Glutamatergic neuron (in vitro differentiated cells): Measurements from ENCODE around the gene CD83. TPM values are rescaled to one million over a fixed set of nuclear protein-coding genes. Genes with fewer than 3 reads are reported as not detected.

Source experiments
- DNase-seq: peaks from one replicate; pipeline ENCODE4 v3.0.0; 2022
- H3K27ac Mint-ChIP-seq: one replicate; pipeline ENCODE4 v1.8.0; 2020; ENCODE audit warnings: mild to moderate bottlenecking, mixed read lengths, inconsistent platforms; ENCODE audit not compliant: unreplicated experiment
- H3K27me3 Mint-ChIP-seq: one replicate; pipeline ENCODE4 v1.8.0; 2020; ENCODE audit warnings: mild to moderate bottlenecking, moderate library complexity, mixed read lengths, inconsistent platforms; ENCODE audit not compliant: unreplicated experiment
- H3K36me3 Mint-ChIP-seq: one replicate; pipeline ENCODE4 v1.8.0; 2020; ENCODE audit warnings: mild to moderate bottlenecking, mixed read lengths, inconsistent platforms; ENCODE audit not compliant: unreplicated experiment
- H3K4me1 Mint-ChIP-seq: one replicate; pipeline ENCODE4 v1.8.0; 2020; ENCODE audit warnings: mild to moderate bottlenecking, low read depth, mixed read lengths, inconsistent platforms; ENCODE audit not compliant: unreplicated experiment
- H3K4me3 Mint-ChIP-seq: one replicate; pipeline ENCODE4 v1.8.0; 2020; ENCODE audit warnings: mild to moderate bottlenecking, mixed read lengths, inconsistent platforms; ENCODE audit not compliant: unreplicated experiment
- H3K9me3 Mint-ChIP-seq: one replicate; pipeline ENCODE4 v1.8.0; 2020; ENCODE audit warnings: mild to moderate bottlenecking, moderate library complexity, mixed read lengths, inconsistent platforms; ENCODE audit not compliant: unreplicated experiment
- CTCF ChIP-seq: fragments of 200-600 bp; sonication (generic); IDR thresholded peaks from one replicate; pipeline ENCODE4 v1.5.0; 2021; ENCODE audit not compliant: partially characterized antibody, unreplicated experiment
- total RNA-seq: library from RNA; stranded (reverse); fragmentation: NEBNext Ultra II Directional; extraction: Animal tissue kit (Norgen Biotek cat#: 25700); gene quantifications from one replicate; pipeline ENCODE4 v1.2.1, GENCODE V29; 2021; ENCODE audit not compliant: unreplicated experiment

Gene CD83
- total RNA-seq, 1 donor from 2014 or later: 0.34 TPM

- H3K9me3 Mint-ChIP-seq: no peaks in the 10 kb centered on the region
Measured at GRCh38 chr6:14081126-14081525, 36.4 kb upstream of the CD83 start.

GRCh38 chr6:14082771-14083170, 34.8 kb upstream of the CD83 start:
- H3K4me3 Mint-ChIP-seq: no peak overlapping the region
- no peak overlapping the region for H3K27ac Mint-ChIP-seq
- H3K27me3 Mint-ChIP-seq: peaks cover 2% of the 10 kb centered on the region
- H3K9me3 Mint-ChIP-seq: no peaks in the 10 kb centered on the region
- no peak for TF ChIP-seq CTCF
- H3K4me1 Mint-ChIP-seq: peaks cover 5% of the 10 kb centered on the region
- DNase-seq: no peak
- H3K36me3 Mint-ChIP-seq: no peaks in the 10 kb centered on the region

More at GRCh38 chr6:14081126-14081525, 36.4 kb upstream of the CD83 start:
- H3K27ac Mint-ChIP-seq: no peak overlapping the region
- no peak overlapping the region for H3K4me3 Mint-ChIP-seq
- H3K27me3 Mint-ChIP-seq: peaks cover 2% of the 10 kb centered on the region
- no peak for DNase-seq
- H3K4me1 Mint-ChIP-seq: peaks cover 5% of the 10 kb centered on the region
- TF ChIP-seq CTCF: no peak
- H3K36me3 Mint-ChIP-seq: no peaks in the 10 kb centered on the region

GRCh38 chr6:14083262-14083661, 34.3 kb upstream of the CD83 start:
- Mint-ChIP-seq H3K36me3 (no peaks in the 10 kb centered on the region), H3K4me3 (no peak overlapping the region), H3K27ac (no peak overlapping the region), H3K4me1 (peaks cover 5% of the 10 kb centered on the region), H3K9me3 (no peaks in the 10 kb centered on the region), H3K27me3 (peaks cover 2% of the 10 kb centered on the region)
- no peak for DNase-seq
- TF ChIP-seq CTCF: no peak

- Mint-ChIP-seq H3K27me3 (no peaks in the 10 kb centered on the region), H3K4me3 (no peak overlapping the region), H3K9me3 (no peaks in the 10 kb centered on the region), H3K27ac (no peak overlapping the region), H3K4me1 (peaks cover 5% of the 10 kb centered on the region), H3K36me3 (no peaks in the 10 kb centered on the region)
- DNase-seq: no peak
- no peak for TF ChIP-seq CTCF
Measured at GRCh38 chr6:14083751-14084150, 33.8 kb upstream of the CD83 start.

- DNase-seq: no peak
- no peaks in the 10 kb centered on the region for H3K9me3 Mint-ChIP-seq
- H3K4me3 Mint-ChIP-seq: no peak overlapping the region
- H3K27me3 Mint-ChIP-seq: no peaks in the 10 kb centered on the region
- peaks cover 5% of the 10 kb centered on the region for H3K4me1 Mint-ChIP-seq
- no peak for TF ChIP-seq CTCF
- no peak overlapping the region for H3K27ac Mint-ChIP-seq
- no peaks in the 10 kb centered on the region for H3K36me3 Mint-ChIP-seq
Measured at GRCh38 chr6:14084388-14084787, 33.2 kb upstream of the CD83 start.
